H1 (cell line): ENCODE data around the gene ZNF214. TPM values are rescaled to one million over a fixed set of nuclear protein-coding genes. Genes with fewer than 3 reads are reported as not detected.

Experiments
- CTCF ChIA-PET: fragments of 300-600 bp; sonication (Branson Sonifier 250); formaldehyde crosslinking; loops from one replicate; lab custom pipeline; 2021; ENCODE audit not compliant: partially characterized antibody; lab: Charles Lee
- POLR2A ChIA-PET: fragments of 300-600 bp; sonication (Branson Sonifier 250); formaldehyde crosslinking; loops from one replicate; lab custom pipeline; 2021; ENCODE audit warnings: inconsistent platforms; ENCODE audit not compliant: partially characterized antibody; lab: Charles Lee
- DNase-seq, 2 experiments: peaks; one replicate each; pipeline versions ENCODE4 v3.0.0 to v3.0.0-alpha.2; 2010 to 2022; ENCODE audit warnings: low spot score in 2 of 2, low read depth in 1 of 2, mixed read lengths in 1 of 2
- FAIRE-seq: peaks from 2 replicates; lab custom pipeline; 2011; peaks lifted over from hg19 to GRCh38; lab: Jason Lieb, UNC
- H2AFZ ChIP-seq: 2 replicates; pipeline ENCODE4 v1.8.1; 2012; ENCODE audit warnings: low read length, inconsistent platforms
- H2AK5ac ChIP-seq: 2 replicates; pipeline ENCODE4 v1.6.1; 2013; ENCODE audit warnings: low read depth, low read length
- H2BK120ac ChIP-seq: replicated peaks from 2 replicates; pipeline ENCODE3; 2013; ENCODE audit warnings: low read depth, low read length, inconsistent platforms
- H2BK12ac ChIP-seq: 2 replicates; pipeline ENCODE4 v1.6.1; 2013; ENCODE audit warnings: low read depth, low read length
- H2BK15ac ChIP-seq: 2 replicates; pipeline ENCODE4 v1.6.1; 2013; ENCODE audit warnings: low read length
- H2BK20ac ChIP-seq: 2 replicates; pipeline ENCODE4 v1.6.1; 2013; ENCODE audit warnings: low read length
- H2BK5ac ChIP-seq: 2 replicates; pipeline ENCODE4 v1.6.1; 2013; ENCODE audit warnings: low read depth, low read length
- H3K14ac ChIP-seq: 2 replicates; pipeline ENCODE4 v1.6.1; 2013; ENCODE audit warnings: inconsistent platforms; ENCODE audit not compliant: insufficient read length
- H3K18ac ChIP-seq: 2 replicates; pipeline ENCODE4 v1.6.1; 2013; ENCODE audit warnings: low read length; ENCODE audit errors: extremely low read depth
- H3K23ac ChIP-seq: 2 replicates; pipeline ENCODE4 v1.6.1; 2013; ENCODE audit warnings: inconsistent platforms; ENCODE audit not compliant: insufficient read length
- H3K23me2 ChIP-seq: 2 replicates; pipeline ENCODE4 v1.6.1; 2013; ENCODE audit warnings: low read depth, low read length
- H3K27ac ChIP-seq: 2 replicates; pipeline ENCODE4 v1.6.1; 2011; ENCODE audit warnings: low read depth, low read length, inconsistent platforms
- H3K27me3 ChIP-seq, 4 experiments: replicated peaks in 1 of 4; 1 replicate in 1 of 4; 2 replicates in 3 of 4; pipeline versions ENCODE4 v1.6.1 to v1.8.1; 2011 to 2013; ENCODE audit warnings: low read length in 3 of 4, mild to moderate bottlenecking in 3 of 4, inconsistent platforms in 2 of 4, mixed read lengths in 2 of 4, moderate library complexity in 1 of 4; ENCODE audit not compliant: control insufficient read depth in 3 of 4, insufficient read depth in 3 of 4; ENCODE audit errors: extremely low read depth in 1 of 4
- H3K36me3 ChIP-seq, 4 experiments: 2 replicates each; pipeline versions ENCODE4 v1.6.1 to v1.8.1; 2011 to 2013; ENCODE audit warnings: mild to moderate bottlenecking in 4 of 4, low read length in 3 of 4, moderate library complexity in 2 of 4, control low read depth in 1 of 4, inconsistent platforms in 1 of 4; ENCODE audit not compliant: insufficient read depth in 4 of 4, control insufficient read depth in 2 of 4
- H3K4ac ChIP-seq: replicated peaks from 2 replicates; pipeline ENCODE3; 2013; ENCODE audit warnings: low read length, low read depth, mixed read lengths, inconsistent platforms; ENCODE audit not compliant: insufficient read length
- H3K4me1 ChIP-seq, 4 experiments: replicated peaks in 1 of 4; 1 replicate in 1 of 4; 2 replicates in 3 of 4; pipeline versions ENCODE4 v1.6.1 to v1.8.1; 2011 to 2013; ENCODE audit warnings: low read length in 3 of 4, inconsistent platforms in 2 of 4, mixed read lengths in 1 of 4; ENCODE audit not compliant: insufficient read depth in 4 of 4, control insufficient read depth in 3 of 4
- H3K4me2 ChIP-seq, 2 experiments: 2 replicates each; pipeline versions ENCODE4 v1.6.1 to v1.8.1; 2011 to 2013; ENCODE audit warnings: low read depth in 2 of 2, low read length in 2 of 2, control low read depth in 1 of 2, inconsistent platforms in 1 of 2, mild to moderate bottlenecking in 1 of 2; ENCODE audit not compliant: insufficient read depth in 1 of 2
- H3K4me3 ChIP-seq, 4 experiments: fragments of 200-600, 300-600 bp in 1 of 4; sonication (generic), shearing (Covaris generic), sonication (Bioruptor Twin) in 1 of 4; 2 replicates each; pipeline versions ENCODE4 v1.5.1 to v1.8.1; 2011 to 2016; ENCODE audit warnings: low read length in 4 of 4, low read depth in 3 of 4, control low read depth in 2 of 4, inconsistent platforms in 2 of 4, mild to moderate bottlenecking in 2 of 4, mixed read lengths in 1 of 4, moderate library complexity in 1 of 4; ENCODE audit not compliant: insufficient read depth in 2 of 4; ENCODE audit errors: extremely low read depth in 1 of 4
- H3K56ac ChIP-seq: replicated peaks from 2 replicates; pipeline ENCODE3; 2013; ENCODE audit warnings: low read depth, mild to moderate bottlenecking, mixed read lengths, low read length, inconsistent platforms; ENCODE audit not compliant: insufficient read length
- H3K79me1 ChIP-seq: 2 replicates; pipeline ENCODE4 v1.6.1; 2013; ENCODE audit warnings: low read depth, low read length, control low read depth
- H3K79me2 ChIP-seq, 2 experiments: 2 replicates each; pipeline versions ENCODE4 v1.6.1 to v1.8.1; 2012 to 2013; ENCODE audit warnings: low read length in 2 of 2, mild to moderate bottlenecking in 2 of 2, inconsistent platforms in 1 of 2; ENCODE audit not compliant: insufficient read depth in 2 of 2, control insufficient read depth in 1 of 2
- H3K9ac ChIP-seq, 4 experiments: replicated peaks in 1 of 4; 1 replicate in 1 of 4; 2 replicates in 3 of 4; pipeline versions ENCODE4 v1.6.1 to v1.8.1; 2011 to 2013; ENCODE audit warnings: low read depth in 3 of 4, low read length in 3 of 4, control low read depth in 2 of 4, mild to moderate bottlenecking in 2 of 4, moderate library complexity in 2 of 4, inconsistent platforms in 1 of 4; ENCODE audit errors: extremely low read depth in 1 of 4
- H3K9me3 ChIP-seq, 2 experiments: 2 replicates each; pipeline versions ENCODE4 v1.6.1 to v1.8.1; 2012 to 2013; ENCODE audit warnings: mild to moderate bottlenecking in 2 of 2, moderate library complexity in 2 of 2, control low read depth in 1 of 2, inconsistent platforms in 1 of 2, low read depth in 1 of 2, low read length in 1 of 2, mixed read lengths in 1 of 2; ENCODE audit not compliant: insufficient read depth in 2 of 2
- H4K20me1 ChIP-seq, 2 experiments: replicated peaks in 1 of 2; 2 replicates each; pipeline versions ENCODE3 to v1.8.1; 2011 to 2013; ENCODE audit warnings: inconsistent platforms in 2 of 2, low read length in 2 of 2, mild to moderate bottlenecking in 1 of 2; ENCODE audit not compliant: insufficient read depth in 2 of 2, control insufficient read depth in 1 of 2
- H4K5ac ChIP-seq: 2 replicates; pipeline ENCODE4 v1.6.1; 2013; ENCODE audit warnings: low read length, low read depth, mixed read lengths, inconsistent platforms; ENCODE audit not compliant: insufficient read length
- H4K8ac ChIP-seq: 2 replicates; pipeline ENCODE4 v1.8.0; 2013; ENCODE audit warnings: mild to moderate bottlenecking, moderate library complexity, low read length, inconsistent platforms; ENCODE audit not compliant: insufficient read depth; ENCODE audit errors: extremely low read depth
- H4K91ac ChIP-seq: replicated peaks from 2 replicates; pipeline ENCODE3; 2013; ENCODE audit warnings: low read length, mixed read lengths, inconsistent platforms; ENCODE audit not compliant: insufficient read length
- RNF2 ChIP-seq: fragments of 200-900, 300-1000 bp; sonication (generic); IDR thresholded peaks from 2 replicates; pipeline ENCODE4 v1.7.1; 2016; ENCODE audit warnings: borderline replicate concordance, low read depth, mild to moderate bottlenecking, antibody characterized with exemption, low read length; ENCODE audit not compliant: poor library complexity, severe bottlenecking; ENCODE audit errors: missing control alignments
- WGBS, 2 experiments: shearing (Covaris generic) in 1 of 2; methylation state at CpG; one replicate each; pipeline versions ENCODE4 v1.1.6 to v1.1.7; 2013 to 2015; ENCODE audit warnings: low lambda C conversion rate in 2 of 2, mixed read lengths in 2 of 2, inconsistent platforms in 1 of 2, low coverage in 1 of 2, missing lambda C conversion rate in 1 of 2; ENCODE audit not compliant: insufficient replicate concordance in 2 of 2, insufficient coverage in 1 of 2, insufficient read length in 1 of 2; ENCODE audit errors: extremely low coverage in 1 of 2, missing lambda C conversion rate in 1 of 2; 5-methylcytosine and 5-hydroxymethylcytosine counted together
- polyA plus RNA-seq, 7 experiments: library from polyadenylated mRNA; depleted of rRNA in 3 of 7; stranded (reverse) in 5 of 7; unstranded in 2 of 7; fragments of >200 nt in 5 of 7; fragments of 200-250 nt in 2 of 7; gene quantifications; 1 replicate in 5 of 7; 2 replicates in 1 of 7; 4 replicates in 1 of 7; pipeline versions ENCODE4 v1.2.1 to v1.2.3, GENCODE V29; 2011 to 2013; ENCODE audit warnings: missing spikeins in 2 of 7, mixed read lengths in 2 of 7
- total RNA-seq: library from RNA; stranded (reverse); fragmentation: NEBNext Ultra II Directional; extraction: Animal tissue kit (Norgen Biotek cat#: 25700); gene quantifications from 2 replicates; pipeline ENCODE4 v1.2.1, GENCODE V29; 2021

The ZNF214 gene
- total and polyA plus RNA-seq, 2 of the 8 experiments (the other 6 are each of a cell fraction or from before 2014, with no cell fraction given): 0.80 to 3.2 TPM

GRCh38 chr11:7016011-7016410 is 4.1 kb downstream of the ZNF214 start:
- ChIA-PET POLR2A (no interaction called here), CTCF (interaction anchor here (0.6 to 1.2 kb wide), 5 partner anchors 197 to 774 kb away, joined by 3 to 5 read pairs (median 5); no protein-coding TSS in a partner anchor)
- H3K18ac ChIP-seq: no peak overlapping the region
- H3K9me3 ChIP-seq: no peaks in the 10 kb centered on the region
- H2BK120ac ChIP-seq: no peak overlapping the region
- H3K9ac ChIP-seq: no peak overlapping the region
- no peak overlapping the region for H4K5ac ChIP-seq
- no peak overlapping the region for H2BK12ac ChIP-seq
- H3K23me2 ChIP-seq: peaks cover 8% of the 10 kb centered on the region
- no peaks in the 10 kb centered on the region for H3K79me2 ChIP-seq
- H3K14ac ChIP-seq: no peak overlapping the region
- no peaks in the 10 kb centered on the region; the same call in 1 of the 2 replicates for H3K79me1 ChIP-seq
- no peak overlapping the region for H3K4me2 ChIP-seq
- no peak overlapping the region for H2AFZ ChIP-seq
- DNase-seq: no peak
- FAIRE-seq: no peak
- H4K91ac ChIP-seq: no peak overlapping the region
- H2AK5ac ChIP-seq: no peak overlapping the region
- no peak overlapping the region for H4K8ac ChIP-seq
- no peak overlapping the region for H3K27ac ChIP-seq
- no peaks in the 10 kb centered on the region for H3K27me3 ChIP-seq
- H3K4ac ChIP-seq: no peak overlapping the region
- H2BK5ac ChIP-seq: no peak overlapping the region
- H3K23ac ChIP-seq: no peak overlapping the region
- no peaks in the 10 kb centered on the region for H3K36me3 ChIP-seq
- no peak overlapping the region for H3K56ac ChIP-seq
- no peaks in the 10 kb centered on the region for H4K20me1 ChIP-seq
- no peak overlapping the region for H2BK20ac ChIP-seq
- no peak overlapping the region for H2BK15ac ChIP-seq
- WGBS, 2 experiments: 73% methylated on average over 1 of the region's 1 CpG; no CpG with 5 or more reads in 1 of the 2 experiments
- no peak overlapping the region for H3K4me3 ChIP-seq
- 0 out of 7 replicates have a peak, but pooled peaks cover 0 to 3% (median 0%) of the 10 kb centered on the region in 4 experiments for H3K4me1 ChIP-seq
- TF ChIP-seq RNF2: no peak
